Activated T-helper 1 cell treated with anti-CD3 and anti-CD28 coated beads, Interleukin-12 subunit alpha, Interleukin-12 subunit beta, Interleukin-2, Interleukin-4 antibody, amounts not matched to agents 30 ng/mL and 10 ng/mL and 1 ng/mL, durations not matched to agents 14 hours and 24 hours and 36 hours (primary cell): Measurements from ENCODE around the gene PIEZO1. TPM values are rescaled to one million over a fixed set of nuclear protein-coding genes. Genes with fewer than 3 reads are reported as not detected.

Experiments
- DNase-seq: peaks from one replicate; pipeline ENCODE4 v3.0.0; 2021; ENCODE audit warnings: low spot score
- H3K27ac Mint-ChIP-seq: one replicate; pipeline ENCODE4 v1.8.0; 2021; ENCODE audit warnings: mild to moderate bottlenecking, mixed read lengths
- H3K27me3 Mint-ChIP-seq: one replicate; pipeline ENCODE4 v1.8.0; 2022; ENCODE audit warnings: mild to moderate bottlenecking, moderate library complexity, mixed read lengths; ENCODE audit not compliant: insufficient read depth
- H3K36me3 Mint-ChIP-seq: one replicate; pipeline ENCODE4 v1.8.0; 2021; ENCODE audit warnings: low read depth, mixed read lengths
- H3K4me1 Mint-ChIP-seq: one replicate; pipeline ENCODE4 v1.8.0; 2021; ENCODE audit warnings: low read depth, mixed read lengths
- H3K4me3 Mint-ChIP-seq: one replicate; pipeline ENCODE4 v1.8.0; 2021; ENCODE audit warnings: mild to moderate bottlenecking, moderate library complexity, mixed read lengths
- H3K9me3 Mint-ChIP-seq: one replicate; pipeline ENCODE4 v1.8.0; 2021; ENCODE audit warnings: mixed read lengths
- intact Hi-C: fragments of 100-400 bp; cut with micrococcal nuclease; formaldehyde crosslinking; loops from one replicate; pipeline ENCODE4 v1.15.1; 2024
- total RNA-seq: library from RNA; stranded (reverse); gene quantifications from 2 replicates; pipeline ENCODE4 v1.2.3, GENCODE V29; 2022

PIEZO1 gene
- total RNA-seq, 1 donor from 2014 or later, result 217 TPM

GRCh38 chr16:88693420-88694177 is 91.4 kb downstream of the PIEZO1 start:
- Mint-ChIP-seq H3K4me1 (peaks cover 32% of the 10 kb centered on the region), H3K36me3 (peaks cover 10% of the 10 kb centered on the region), H3K4me3 (no peak overlapping the region), H3K9me3 (no peaks in the 10 kb centered on the region), H3K27me3 (no peaks in the 10 kb centered on the region), H3K27ac (no peak overlapping the region)
- intact Hi-C loops, result no loop called here
- DNase-seq, result no peak

DNA sequence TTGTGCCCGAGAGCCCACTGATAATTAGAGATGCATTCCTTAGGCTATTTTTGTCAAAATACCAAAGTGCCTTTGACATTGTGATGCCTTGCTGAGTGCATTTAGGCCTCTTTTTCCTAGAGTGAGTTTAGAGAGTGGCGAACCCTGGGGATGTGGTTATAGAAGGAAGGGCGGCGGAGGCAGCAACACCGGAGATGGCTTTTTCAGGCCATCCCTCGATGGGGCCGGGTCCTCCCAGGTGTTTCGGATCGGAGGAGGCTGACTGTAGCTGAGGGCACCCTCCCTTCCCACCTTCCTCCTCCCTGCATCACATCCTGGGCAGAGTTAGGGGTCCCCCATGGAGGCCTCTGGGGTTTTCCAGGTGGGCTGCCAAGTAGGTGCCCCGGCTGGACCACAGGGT is 92.2 kb downstream of the PIEZO1 start:
- Mint-ChIP-seq H3K27ac (no peak overlapping the region), H3K27me3 (no peaks in the 10 kb centered on the region), H3K9me3 (no peaks in the 10 kb centered on the region), H3K36me3 (peaks cover 7% of the 10 kb centered on the region), H3K4me1 (peaks cover 35% of the 10 kb centered on the region), H3K4me3 (no peak overlapping the region)
- intact Hi-C loops, result no loop called here
- no peak for DNase-seq

DNA sequence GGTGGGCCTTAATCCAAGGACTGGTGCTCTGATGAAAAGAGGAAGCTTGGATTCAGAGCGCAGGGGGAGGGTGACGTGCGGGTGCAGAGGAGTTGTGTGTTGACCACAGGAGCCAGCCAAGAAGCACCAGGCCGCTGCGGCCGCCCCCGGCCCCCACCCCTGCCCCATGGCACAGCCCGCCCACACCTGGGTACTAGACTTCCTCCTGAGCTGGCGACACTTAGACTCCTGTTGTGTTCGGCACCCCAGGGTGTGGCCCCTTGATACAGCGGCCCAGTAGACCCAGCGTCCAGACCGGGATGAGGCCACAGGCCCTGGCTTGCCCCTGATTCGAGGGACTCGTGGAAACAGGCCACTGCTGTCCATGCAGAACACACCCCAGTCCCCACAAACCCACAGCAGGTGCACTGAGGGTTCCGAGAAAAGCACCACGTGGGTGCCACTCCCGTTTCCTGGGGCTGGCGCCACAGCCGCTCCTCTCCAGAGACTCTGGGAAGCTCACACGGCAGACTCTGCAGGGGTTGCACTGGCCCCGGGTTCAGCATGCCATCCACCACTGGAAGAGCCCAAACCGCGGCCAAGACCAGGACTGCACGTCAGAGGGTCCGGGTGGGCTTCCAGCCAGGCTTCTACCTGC is 93.0 kb downstream of the PIEZO1 start:
- Mint-ChIP-seq H3K27me3 (no peaks in the 10 kb centered on the region), H3K36me3 (peaks cover 3% of the 10 kb centered on the region), H3K9me3 (no peaks in the 10 kb centered on the region), H3K4me3 (peak overlapping the region; percentile 15), H3K27ac (peak overlapping the region; percentile 80), H3K4me1 (peaks cover 38% of the 10 kb centered on the region)
- intact Hi-C loops, result no loop called here
- DNase-seq, result peak; percentile 51

GRCh38 chr16:88691129-88691813 is 93.7 kb downstream of the PIEZO1 start:
- intact Hi-C loops, result no loop called here
- peak overlapping the region; percentile 72 for H3K27ac Mint-ChIP-seq
- H3K27me3 Mint-ChIP-seq, result no peaks in the 10 kb centered on the region
- H3K4me3 Mint-ChIP-seq, result peak overlapping the region; percentile 46
- peaks cover 2% of the 10 kb centered on the region for H3K36me3 Mint-ChIP-seq
- peaks cover 38% of the 10 kb centered on the region for H3K4me1 Mint-ChIP-seq
- no peaks in the 10 kb centered on the region for H3K9me3 Mint-ChIP-seq
- DNase-seq, result no peak

DNA sequence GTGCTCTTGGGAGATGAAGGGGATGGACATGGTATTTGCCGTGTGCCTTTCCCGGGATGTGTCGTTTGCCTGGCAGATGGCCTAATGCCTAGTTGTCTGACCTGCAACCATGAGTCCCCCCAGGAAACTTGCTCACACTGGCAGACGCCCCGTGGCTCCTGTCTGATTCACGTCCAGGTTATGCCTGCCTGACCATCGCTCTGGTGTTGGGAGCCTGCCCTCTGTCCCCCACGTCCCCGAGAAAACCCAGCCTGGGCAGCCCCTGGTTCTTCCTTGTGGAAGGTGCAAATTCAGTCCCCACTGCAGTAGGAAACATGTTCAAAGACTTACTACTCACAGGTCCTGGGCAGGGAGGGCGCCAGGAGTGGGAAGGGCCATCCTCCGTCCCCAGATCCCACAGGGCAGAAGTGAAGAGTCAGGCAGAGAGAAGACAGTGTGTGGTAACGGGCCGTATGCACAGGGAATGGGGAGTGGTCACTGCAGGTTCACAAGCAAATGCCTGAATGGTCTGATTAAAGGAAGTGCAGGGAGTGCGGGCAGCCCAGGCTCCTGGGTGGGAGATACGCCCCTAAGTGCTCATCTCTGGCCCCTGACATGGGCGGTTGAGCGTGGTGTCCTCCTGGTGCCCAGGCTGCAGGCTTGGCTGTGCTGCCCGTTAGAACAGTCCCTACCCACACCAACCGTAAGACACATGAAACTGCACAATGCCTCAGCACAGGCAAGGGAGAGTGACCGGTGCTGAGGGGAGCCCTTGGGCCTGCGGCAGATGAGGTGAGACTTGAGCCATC is 94.5 kb downstream of the PIEZO1 start:
- Mint-ChIP-seq H3K4me1 (peaks cover 38% of the 10 kb centered on the region), H3K27me3 (no peaks in the 10 kb centered on the region), H3K27ac (peak overlapping the region; percentile 72), H3K4me3 (peak overlapping the region; percentile 46), H3K9me3 (no peaks in the 10 kb centered on the region), H3K36me3 (peaks cover 2% of the 10 kb centered on the region)
- DNase-seq, result no peak
- intact Hi-C loops, result no loop called here

DNA sequence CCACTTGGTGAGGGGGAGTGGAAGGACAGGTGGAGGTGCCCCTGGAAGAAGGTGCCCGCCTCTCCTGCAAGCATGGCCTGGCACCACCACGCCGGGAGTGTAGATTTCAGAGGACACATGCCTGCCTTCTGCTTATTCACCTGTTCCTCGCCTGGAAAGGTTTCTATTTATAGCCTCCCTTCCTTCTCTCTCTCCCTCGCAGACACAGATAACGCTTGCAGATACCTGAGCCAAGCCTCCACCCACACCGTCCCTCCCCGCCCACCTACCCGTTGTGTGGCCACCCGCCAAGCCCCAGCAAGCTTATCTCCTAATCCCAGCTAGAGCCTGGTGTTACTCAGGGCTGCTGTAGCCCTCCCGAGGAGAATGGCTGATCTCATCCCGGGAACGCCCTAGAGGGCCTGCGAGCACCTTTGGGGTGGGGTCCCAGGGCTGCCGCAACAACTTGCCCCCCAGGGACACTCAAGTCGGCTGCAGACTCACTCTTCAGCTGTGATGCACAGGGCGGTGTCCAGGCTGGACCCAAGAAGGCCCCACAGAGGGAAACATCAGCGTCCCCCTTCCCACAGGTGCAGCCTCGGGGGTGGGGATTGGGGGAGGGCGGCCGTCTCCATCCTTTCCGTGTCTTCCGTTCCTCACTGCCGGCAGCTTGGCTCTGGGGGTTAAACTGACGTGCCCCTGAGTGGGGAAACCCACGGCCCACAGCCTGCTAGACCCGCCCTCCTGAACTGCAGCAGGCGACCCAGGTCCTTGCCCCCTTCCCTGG is 96.8 kb downstream of the PIEZO1 start:
- Mint-ChIP-seq H3K4me3 (no peak overlapping the region), H3K27ac (no peak overlapping the region), H3K9me3 (no peaks in the 10 kb centered on the region), H3K4me1 (peaks cover 50% of the 10 kb centered on the region), H3K27me3 (peaks cover 3% of the 10 kb centered on the region), H3K36me3 (peaks cover 1% of the 10 kb centered on the region)
- intact Hi-C loops, result no loop called here
- no peak for DNase-seq

- no peak for DNase-seq
- Mint-ChIP-seq H3K4me3 (no peak overlapping the region), H3K36me3 (peaks cover 1% of the 10 kb centered on the region), H3K27me3 (peaks cover 3% of the 10 kb centered on the region), H3K27ac (no peak overlapping the region), H3K9me3 (no peaks in the 10 kb centered on the region), H3K4me1 (peaks cover 46% of the 10 kb centered on the region)
- intact Hi-C loops, result no loop called here
These were observed 97.4 kb downstream of the PIEZO1 start for GRCh38 chr16:88687676-88688012.

GRCh38 chr16:88687254-88687576 is 97.8 kb downstream of the PIEZO1 start:
- peaks cover 46% of the 10 kb centered on the region for H3K4me1 Mint-ChIP-seq
- no peak overlapping the region for H3K27ac Mint-ChIP-seq
- intact Hi-C loops, result no loop called here
- H3K4me3 Mint-ChIP-seq, result no peak overlapping the region
- no peak for DNase-seq
- H3K36me3 Mint-ChIP-seq, result peaks cover 1% of the 10 kb centered on the region
- no peaks in the 10 kb centered on the region for H3K9me3 Mint-ChIP-seq
- H3K27me3 Mint-ChIP-seq, result peaks cover 3% of the 10 kb centered on the region

DNA sequence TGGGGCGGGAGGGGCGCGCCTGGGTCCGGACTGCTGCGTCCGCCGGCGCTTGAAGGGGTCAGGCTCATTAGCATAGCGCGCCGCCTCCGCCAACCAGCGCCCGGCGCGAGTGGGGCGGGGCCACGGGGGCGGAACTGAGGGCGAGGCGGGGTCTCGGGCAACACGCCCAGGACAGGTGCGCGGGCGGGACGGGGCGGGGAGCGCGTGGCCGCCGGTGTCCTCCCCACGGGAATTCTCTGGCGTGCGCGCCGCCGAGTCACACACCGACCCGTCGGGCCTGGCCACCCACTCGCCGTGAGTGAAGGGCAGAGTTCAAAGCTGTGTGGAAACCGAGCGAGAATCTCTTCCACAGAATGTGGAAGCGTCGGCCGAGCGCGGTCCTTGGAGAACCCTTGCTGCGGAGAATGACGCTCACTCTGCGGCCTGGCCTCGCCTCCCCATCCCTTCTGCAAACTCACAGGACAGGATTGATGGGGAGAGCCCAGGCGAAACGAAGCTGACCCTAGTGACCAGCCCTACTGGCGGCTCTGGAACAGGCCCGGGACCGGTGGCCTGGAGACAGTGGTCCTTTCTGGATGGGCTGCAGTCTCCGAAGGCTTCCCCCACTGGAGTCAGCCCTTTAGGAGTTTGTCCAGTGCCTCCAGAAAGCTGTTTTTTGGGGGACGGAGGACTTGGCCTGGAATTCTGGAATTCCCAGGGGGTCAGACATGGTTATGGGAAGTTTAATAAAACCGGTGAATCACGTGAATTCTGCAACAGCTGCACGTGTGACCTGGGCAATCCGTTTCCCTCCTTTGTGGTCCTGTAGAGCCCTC is 98.4 kb downstream of the PIEZO1 start, which contains the start of gene SNAI3:
TSS of gene SNAI3 (minus strand) at position 69 of the 815 bp plus-strand sequence. CDS start 101 bp downstream, outside the sequence.
- DNase-seq, result peak; percentile 87
- Mint-ChIP-seq H3K36me3 (peaks cover 1% of the 10 kb centered on the region), H3K4me3 (peak within 1 kb of the TSS; percentile 80), H3K27me3 (peaks cover 3% of the 10 kb centered on the region), H3K4me1 (peaks cover 46% of the 10 kb centered on the region), H3K9me3 (no peaks in the 10 kb centered on the region), H3K27ac (no peak within 1 kb of the TSS)
- intact Hi-C loops, result loop anchor here (1.0 kb wide), 3 partner anchors 15 to 35 kb away; partner anchors contain the start of genes CYBA and MVD

GRCh38 chr16:88686062-88686438 is 99.0 kb downstream of the PIEZO1 start:
- H3K4me3 Mint-ChIP-seq, result peak overlapping the region; percentile 80
- H3K36me3 Mint-ChIP-seq, result peaks cover 1% of the 10 kb centered on the region
- peaks cover 46% of the 10 kb centered on the region for H3K4me1 Mint-ChIP-seq
- no peak overlapping the region for H3K27ac Mint-ChIP-seq
- no peak for DNase-seq
- H3K9me3 Mint-ChIP-seq, result no peaks in the 10 kb centered on the region
- peaks cover 3% of the 10 kb centered on the region for H3K27me3 Mint-ChIP-seq
- intact Hi-C loops, result loop anchor here (1.0 kb wide), 3 partner anchors 15 to 35 kb away; partner anchors contain the start of genes CYBA and MVD

GRCh38 chr16:88685156-88686061 is 99.6 kb downstream of the PIEZO1 start:
- peak overlapping the region; percentile 80 for H3K4me3 Mint-ChIP-seq
- intact Hi-C loops, result loop anchor here (1.0 kb wide), 3 partner anchors 16 to 34 kb away; partner anchors contain the start of genes CYBA and MVD
- peaks cover 43% of the 10 kb centered on the region for H3K4me1 Mint-ChIP-seq
- peaks cover 3% of the 10 kb centered on the region for H3K27me3 Mint-ChIP-seq
- H3K9me3 Mint-ChIP-seq, result no peaks in the 10 kb centered on the region
- DNase-seq, result no peak
- no peak overlapping the region for H3K27ac Mint-ChIP-seq
- H3K36me3 Mint-ChIP-seq, result peaks cover 5% of the 10 kb centered on the region
